HG03378 (cell line): ENCODE measurements around the gene CTNND2.
"Not testable (repeated sequence)": the region's sequence is repeated elsewhere in the genome, so short reads cannot be mapped to it uniquely, and the experiment has no call there.

ENCODE experiments used
- ATAC-seq: cut with Tn5 transposase; IDR thresholded peaks from one replicate; pipeline ENCODE4 v1.9.1; 2021; ENCODE audit warnings: mild to moderate bottlenecking, moderate library complexity; ENCODE audit not compliant: unreplicated experiment

Gene CTNND2

GRCh38 chr5:11878814-11879213, 25.4 kb downstream of the CTNND2 start:
- no peak for ATAC-seq

- ATAC-seq = no peak
Measured at GRCh38 chr5:11873587-11873986, 30.7 kb downstream of the CTNND2 start.

- ATAC-seq = no peak
Measured at GRCh38 chr5:11869203-11869602, 35.0 kb downstream of the CTNND2 start.

- ATAC-seq = no peak
Measured at GRCh38 chr5:11863911-11864310, 40.3 kb downstream of the CTNND2 start.

- ATAC-seq = no peak
Measured at GRCh38 chr5:11857391-11857790, 46.9 kb downstream of the CTNND2 start.

GRCh38 chr5:11854936-11855335, 49.3 kb downstream of the CTNND2 start:
- no peak for ATAC-seq

- ATAC-seq = no peak
Measured at GRCh38 chr5:11853796-11854195, 50.5 kb downstream of the CTNND2 start.

- no peak for ATAC-seq
Measured at GRCh38 chr5:11853140-11853539, 51.1 kb downstream of the CTNND2 start.

- ATAC-seq = no peak
Measured at GRCh38 chr5:11852717-11853087, 51.5 kb downstream of the CTNND2 start.

GRCh38 chr5:11851965-11852716, 52.1 kb downstream of the CTNND2 start:
- no peak for ATAC-seq

- no peak for ATAC-seq
Measured at GRCh38 chr5:11851416-11851815, 52.8 kb downstream of the CTNND2 start.

GRCh38 chr5:11828566-11828965, 75.7 kb downstream of the CTNND2 start:
- ATAC-seq = not testable (repeated sequence)

GRCh38 chr5:11822598-11822997, 81.6 kb downstream of the CTNND2 start:
- no peak for ATAC-seq

GRCh38 chr5:11815916-11816315, 88.3 kb downstream of the CTNND2 start:
- no peak for ATAC-seq

GRCh38 chr5:11815481-11815880, 88.8 kb downstream of the CTNND2 start:
- ATAC-seq = no peak

- no peak for ATAC-seq
Measured at GRCh38 chr5:11814373-11814772, 89.9 kb downstream of the CTNND2 start.

GRCh38 chr5:11809407-11809806, 94.8 kb downstream of the CTNND2 start:
- no peak for ATAC-seq

- no peak for ATAC-seq
Measured at GRCh38 chr5:11803436-11803835, 100.8 kb downstream of the CTNND2 start.

GRCh38 chr5:11801061-11801460, 103.2 kb downstream of the CTNND2 start:
- no peak for ATAC-seq

GRCh38 chr5:11797132-11797531, 107.1 kb downstream of the CTNND2 start:
- ATAC-seq = no peak

GRCh38 chr5:11793396-11793795, 110.8 kb downstream of the CTNND2 start:
- ATAC-seq = no peak

- ATAC-seq = no peak
Measured at GRCh38 chr5:11792621-11793020, 111.6 kb downstream of the CTNND2 start.

- no peak for ATAC-seq
Measured at GRCh38 chr5:11791792-11792191, 112.5 kb downstream of the CTNND2 start.
